HG03060 (cell line): ENCODE measurements around the gene SUSD6.
A peak's percentile ranks its signal among the peaks of the same experiment; 100 is the strongest.
"Not testable (repeated sequence)": the region's sequence is repeated elsewhere in the genome, so short reads cannot be mapped to it uniquely, and the experiment has no call there.

Source experiments
- ATAC-seq: cut with Tn5 transposase; IDR thresholded peaks from one replicate; pipeline ENCODE4 v1.9.1; 2021; ENCODE audit warnings: low read depth, moderate number of reproducible peaks; ENCODE audit not compliant: unreplicated experiment

SUSD6 gene

DNA sequence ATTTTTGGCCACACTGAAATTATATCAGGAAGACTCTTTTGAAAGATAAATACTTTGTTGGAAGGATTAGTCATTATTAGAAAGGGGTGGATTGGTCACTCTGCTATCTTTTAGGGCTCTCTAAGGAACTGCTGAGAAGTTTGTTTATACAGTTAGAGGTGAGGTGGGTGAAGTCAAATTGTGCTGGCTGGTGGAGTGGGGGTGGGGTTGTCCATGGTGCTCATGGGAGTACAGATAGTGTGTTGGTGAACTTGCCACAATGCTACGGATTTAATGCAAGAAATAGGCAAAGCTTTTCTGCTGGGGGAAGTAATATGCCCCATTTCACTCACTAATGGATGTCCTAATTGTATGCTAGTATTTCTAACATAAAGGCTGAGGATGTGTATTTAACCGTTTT lies 35.8 kb downstream of the SUSD6 start:
- no peak for ATAC-seq

GRCh38 chr14:69647642-69648041 lies 36.2 kb downstream of the SUSD6 start:
- not testable (repeated sequence) for ATAC-seq

GRCh38 chr14:69648480-69649451 lies 37.4 kb downstream of the SUSD6 start:
- peak; percentile 42 for ATAC-seq

GRCh38 chr14:69650948-69651369 lies 39.6 kb downstream of the SUSD6 start:
- ATAC-seq: no peak

GRCh38 chr14:69651664-69652063 lies 40.3 kb downstream of the SUSD6 start:
- ATAC-seq: no peak

- no peak for ATAC-seq
Measured at GRCh38 chr14:69652942-69653684, 41.7 kb downstream of the SUSD6 start.

- no peak for ATAC-seq
Measured at GRCh38 chr14:69654116-69654515, 42.7 kb downstream of the SUSD6 start.

GRCh38 chr14:69657950-69658355 lies 46.6 kb downstream of the SUSD6 start:
- ATAC-seq: no peak

- ATAC-seq: no peak
Measured at GRCh38 chr14:69658664-69659261, 47.4 kb downstream of the SUSD6 start.

- ATAC-seq: no peak
Measured at GRCh38 chr14:69660344-69661193, 49.2 kb downstream of the SUSD6 start.

DNA sequence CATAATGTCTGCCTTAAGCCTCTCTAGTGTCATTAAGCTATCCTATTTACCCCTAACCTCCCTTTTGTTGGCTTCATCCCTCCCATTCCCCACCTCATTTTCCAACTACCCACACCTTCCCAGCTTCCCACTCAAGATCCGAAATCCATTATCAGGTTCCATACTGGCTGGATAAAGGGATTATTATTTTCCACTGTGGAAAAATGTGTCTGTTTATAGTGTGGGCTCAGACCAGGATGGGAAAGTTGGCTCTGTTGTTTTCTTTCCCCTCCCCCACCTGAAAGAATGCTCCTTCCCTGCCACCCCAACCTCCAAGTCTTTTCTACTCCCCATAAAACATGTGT lies 49.8 kb downstream of the SUSD6 start:
- no peak for ATAC-seq

DNA sequence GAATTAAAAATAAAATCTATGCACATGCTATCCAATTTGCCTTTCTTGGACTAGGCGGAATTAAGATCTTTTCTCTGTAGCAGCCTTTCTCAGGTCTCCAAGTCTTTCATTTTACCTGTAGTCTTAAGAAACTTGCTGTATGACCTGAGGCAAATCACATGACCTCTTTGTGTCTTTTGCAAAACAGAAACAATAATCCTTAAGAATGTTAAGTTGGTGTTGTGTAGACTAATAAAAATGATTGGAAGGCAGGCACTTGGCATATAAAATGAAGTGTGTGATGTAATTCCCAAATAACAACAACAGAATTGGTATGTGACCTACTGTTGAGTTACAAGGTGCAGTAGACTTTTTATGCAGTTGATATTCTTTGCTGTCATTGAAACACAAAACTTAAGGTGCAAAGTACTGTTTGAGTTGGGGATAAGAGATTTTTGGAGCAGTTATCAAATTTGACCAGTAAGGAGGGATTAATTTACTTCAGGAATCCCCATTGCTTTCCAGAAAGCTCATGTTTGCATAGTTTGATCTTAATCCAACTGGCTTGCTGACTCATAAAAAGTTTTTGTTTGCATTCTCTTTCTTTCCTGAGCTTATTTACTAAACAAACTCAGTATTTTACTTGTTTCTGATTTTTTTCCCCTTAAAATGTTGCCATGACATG lies 51.4 kb downstream of the SUSD6 start:
- ATAC-seq: no peak

DNA sequence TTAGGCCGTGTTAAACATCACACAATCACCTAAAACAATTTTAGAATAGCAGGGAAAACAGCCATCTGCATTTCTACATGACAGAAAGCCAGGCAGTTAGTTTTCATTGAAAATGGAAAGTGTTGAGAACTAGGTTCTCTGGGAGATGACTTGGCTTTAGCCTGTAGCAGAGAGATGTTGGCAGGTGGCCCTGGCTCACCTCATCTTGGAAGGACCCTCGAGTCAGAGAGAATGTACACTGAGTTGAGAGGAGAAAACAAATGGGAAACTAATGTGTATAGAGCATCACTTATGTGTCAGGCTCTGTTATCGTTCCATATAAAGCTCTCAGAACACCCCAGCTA lies 51.9 kb downstream of the SUSD6 start:
- ATAC-seq: no peak

- ATAC-seq: no peak
Measured at GRCh38 chr14:69664265-69664664, 52.9 kb downstream of the SUSD6 start.

DNA sequence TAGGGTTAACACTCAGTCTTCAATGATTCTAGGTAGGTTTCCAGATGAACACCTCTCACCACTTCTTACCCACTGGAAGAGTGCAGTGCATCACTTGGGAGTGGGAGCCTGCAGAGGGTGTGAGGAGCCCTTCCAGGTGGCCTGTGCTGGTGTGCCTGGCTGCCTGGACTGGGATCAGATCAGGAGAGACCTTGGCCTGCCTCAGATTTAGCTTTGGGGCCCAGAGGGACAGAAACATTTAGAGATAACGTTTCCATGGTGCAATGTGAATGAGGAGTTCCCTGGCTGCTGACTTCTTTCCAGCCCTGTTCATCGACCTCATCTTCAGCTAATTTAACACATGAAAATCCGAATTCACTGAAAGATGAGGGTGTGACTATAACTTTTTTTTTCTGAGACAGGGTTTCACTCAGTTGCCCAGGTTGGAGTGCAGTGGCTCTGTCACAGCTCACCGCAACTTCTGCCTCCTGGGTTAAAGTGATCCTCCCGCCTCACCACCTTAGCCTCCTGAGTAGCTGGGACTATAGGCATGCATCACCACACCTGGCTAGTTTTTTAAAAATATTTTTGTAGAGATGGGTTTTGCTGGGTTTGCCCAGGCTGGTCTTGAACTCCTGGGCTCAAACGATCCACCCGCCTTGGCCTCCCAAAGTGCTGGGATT lies 53.6 kb downstream of the SUSD6 start:
- ATAC-seq: no peak

- ATAC-seq: no peak
Measured at GRCh38 chr14:69665631-69666030, 54.2 kb downstream of the SUSD6 start.

GRCh38 chr14:69666112-69666511 lies 54.7 kb downstream of the SUSD6 start:
- ATAC-seq: no peak

DNA sequence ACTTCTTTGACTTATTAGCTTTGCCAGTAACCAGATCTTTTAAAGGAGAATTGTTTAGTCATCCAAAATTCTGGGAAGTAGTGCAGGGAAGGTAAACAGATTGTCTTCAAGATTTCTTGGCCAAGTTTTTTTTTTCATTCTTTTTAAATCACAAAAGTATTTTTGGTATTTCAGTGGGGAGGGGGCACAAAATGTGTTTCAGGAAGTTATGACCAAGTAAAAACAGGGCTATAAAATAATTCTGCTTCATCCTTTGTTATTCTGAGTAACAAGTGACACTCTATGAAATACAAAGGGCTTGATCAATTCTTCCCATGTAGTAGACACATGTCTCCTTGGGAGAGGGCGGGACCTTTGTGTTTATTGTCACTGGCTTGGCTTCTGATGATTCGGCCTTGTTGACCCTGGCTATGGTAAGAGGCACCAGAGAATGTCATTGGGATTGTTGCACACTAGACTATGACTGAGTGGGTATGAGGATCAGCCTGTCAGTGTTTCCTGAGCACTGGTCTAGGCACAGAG lies 55.4 kb downstream of the SUSD6 start:
- no peak for ATAC-seq

GRCh38 chr14:69667938-69668335 lies 56.5 kb downstream of the SUSD6 start:
- ATAC-seq: no peak
